Epithelial cell of esophagus (primary cell): ENCODE measurements around the gene AKNA.
A peak's percentile ranks its signal among the peaks of the same experiment; 100 is the strongest.

Experiments
- DNase-seq: peaks from one replicate; pipeline ENCODE4 v3.0.0; 2010; ENCODE audit warnings: low read depth
- H3K4me3 ChIP-seq: 2 replicates; pipeline ENCODE4 v1.5.1; 2011; ENCODE audit warnings: mild to moderate bottlenecking, low read length, control low read depth
- TF ChIP-seq, protein P1 (sequence below): IDR thresholded peaks from 2 replicates; pipeline ENCODE4 v1.5.1; 2011; ENCODE audit warnings: low read depth, mild to moderate bottlenecking, low read length, control low read depth, inconsistent platforms; ENCODE audit not compliant: insufficient read depth; ENCODE audit errors: missing control alignments

AKNA gene

DNA sequence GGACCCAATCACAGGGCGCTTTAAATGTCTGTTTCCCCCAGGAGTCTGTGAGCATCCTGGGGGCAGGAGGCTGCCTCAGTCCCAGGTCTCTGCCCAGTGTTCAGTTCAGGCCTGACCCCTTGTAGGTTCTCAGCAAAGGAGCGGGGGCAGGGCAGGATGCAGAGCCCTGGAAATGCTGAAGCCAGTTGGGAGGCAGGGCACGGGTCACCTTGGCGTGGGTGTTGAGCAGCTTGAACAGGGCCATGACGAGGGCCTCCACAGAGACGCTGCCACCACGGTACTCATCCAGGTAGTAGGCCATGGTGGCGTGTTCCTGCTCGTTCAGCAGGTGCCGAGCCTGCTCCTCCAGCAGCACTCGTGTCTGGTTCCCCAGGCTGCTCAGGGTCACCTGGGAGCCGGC is 36.3 kb upstream of the AKNA start:
- DNase-seq, result peak; percentile 21
- H3K4me3 ChIP-seq, result no peak overlapping the region
- TF ChIP-seq, protein P1, sequence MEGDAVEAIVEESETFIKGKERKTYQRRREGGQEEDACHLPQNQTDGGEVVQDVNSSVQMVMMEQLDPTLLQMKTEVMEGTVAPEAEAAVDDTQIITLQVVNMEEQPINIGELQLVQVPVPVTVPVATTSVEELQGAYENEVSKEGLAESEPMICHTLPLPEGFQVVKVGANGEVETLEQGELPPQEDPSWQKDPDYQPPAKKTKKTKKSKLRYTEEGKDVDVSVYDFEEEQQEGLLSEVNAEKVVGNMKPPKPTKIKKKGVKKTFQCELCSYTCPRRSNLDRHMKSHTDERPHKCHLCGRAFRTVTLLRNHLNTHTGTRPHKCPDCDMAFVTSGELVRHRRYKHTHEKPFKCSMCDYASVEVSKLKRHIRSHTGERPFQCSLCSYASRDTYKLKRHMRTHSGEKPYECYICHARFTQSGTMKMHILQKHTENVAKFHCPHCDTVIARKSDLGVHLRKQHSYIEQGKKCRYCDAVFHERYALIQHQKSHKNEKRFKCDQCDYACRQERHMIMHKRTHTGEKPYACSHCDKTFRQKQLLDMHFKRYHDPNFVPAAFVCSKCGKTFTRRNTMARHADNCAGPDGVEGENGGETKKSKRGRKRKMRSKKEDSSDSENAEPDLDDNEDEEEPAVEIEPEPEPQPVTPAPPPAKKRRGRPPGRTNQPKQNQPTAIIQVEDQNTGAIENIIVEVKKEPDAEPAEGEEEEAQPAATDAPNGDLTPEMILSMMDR, result no peak

DNA sequence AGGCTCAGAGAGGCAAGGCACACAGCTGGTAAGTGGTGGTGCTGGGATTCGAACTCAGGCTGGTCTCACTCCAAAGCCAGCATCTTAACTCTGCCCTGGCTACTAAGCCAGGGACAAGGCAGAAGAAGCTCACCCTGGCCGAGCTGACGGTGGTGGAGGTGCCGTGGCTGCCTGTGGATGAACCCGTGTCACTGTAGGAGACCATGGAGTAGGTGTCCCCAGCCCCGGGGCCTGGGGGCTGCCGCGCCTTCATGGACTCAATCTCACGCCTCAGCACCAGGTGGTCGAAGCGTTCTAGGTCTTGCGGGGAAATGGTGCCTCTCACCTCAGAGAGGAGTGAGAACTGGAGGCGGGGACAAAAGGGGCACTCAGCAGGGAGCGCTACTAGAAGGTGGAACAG is 35.4 kb upstream of the AKNA start:
- TF ChIP-seq, protein P1, result no peak
- DNase-seq, result no peak
- no peak overlapping the region for H3K4me3 ChIP-seq

DNA sequence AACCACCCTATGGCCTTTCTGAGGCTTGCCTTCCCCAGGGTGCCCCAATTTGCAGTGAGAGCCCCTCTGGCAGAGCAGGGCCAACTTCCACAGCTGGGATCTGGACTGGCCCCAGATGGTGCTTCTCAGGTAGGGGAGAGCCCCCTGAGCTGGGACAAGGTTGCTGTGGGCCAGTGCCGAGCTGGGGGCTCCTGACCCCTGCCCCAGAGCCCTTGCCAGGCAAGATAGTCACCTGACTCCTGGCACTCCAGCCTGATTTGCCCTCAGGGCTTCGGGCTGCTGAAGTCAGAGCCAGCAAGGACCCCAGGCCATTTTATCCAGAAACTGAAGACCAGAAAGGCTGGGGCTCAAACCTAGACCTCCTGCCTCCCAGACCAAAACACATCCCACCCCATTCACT is 33.4 kb upstream of the AKNA start:
- DNase-seq, result no peak
- TF ChIP-seq, protein P1, result no peak
- no peak overlapping the region for H3K4me3 ChIP-seq

DNA sequence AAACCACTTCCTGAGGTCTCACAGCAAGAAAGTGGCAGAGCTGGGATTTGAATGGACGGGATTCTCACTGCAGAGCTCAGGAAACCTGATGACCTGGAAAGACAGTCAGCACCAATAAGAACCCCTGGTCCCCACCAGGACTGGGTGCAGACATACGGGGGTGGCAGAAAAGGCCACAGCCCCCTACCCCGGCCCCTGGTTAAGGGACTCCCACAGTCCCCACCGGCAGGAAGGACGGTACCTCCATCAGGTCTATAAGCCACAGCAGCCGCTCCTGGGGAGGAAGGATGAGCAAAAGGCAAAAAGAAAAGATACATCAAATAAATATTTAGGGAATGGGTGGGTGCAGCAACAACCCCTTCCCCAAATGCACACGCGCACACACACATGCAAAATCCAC is 32.0 kb upstream of the AKNA start:
- TF ChIP-seq, protein P1, result no peak
- DNase-seq, result no peak
- H3K4me3 ChIP-seq, result no peak overlapping the region

DNA sequence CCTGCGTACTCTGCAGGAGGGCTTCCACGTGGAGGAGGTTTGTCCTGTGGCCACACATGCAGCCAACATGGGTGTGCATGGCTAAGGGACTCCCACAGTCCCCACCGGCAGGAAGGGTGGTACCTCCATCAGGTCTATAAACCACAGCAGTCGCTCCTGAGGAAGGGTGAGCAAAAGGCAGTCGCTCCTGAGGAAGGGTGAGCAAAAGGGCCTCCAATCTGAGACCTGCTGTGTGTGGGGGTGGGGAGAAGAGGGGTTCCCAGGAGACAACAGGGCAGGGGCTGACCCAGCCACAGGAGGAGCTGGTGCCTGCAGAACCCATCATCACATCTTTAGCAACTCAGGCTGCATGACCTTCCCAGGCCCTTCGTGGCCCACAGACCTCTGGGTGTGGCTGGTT is 30.3 kb upstream of the AKNA start:
- TF ChIP-seq, protein P1, result no peak
- no peak for DNase-seq

DNA sequence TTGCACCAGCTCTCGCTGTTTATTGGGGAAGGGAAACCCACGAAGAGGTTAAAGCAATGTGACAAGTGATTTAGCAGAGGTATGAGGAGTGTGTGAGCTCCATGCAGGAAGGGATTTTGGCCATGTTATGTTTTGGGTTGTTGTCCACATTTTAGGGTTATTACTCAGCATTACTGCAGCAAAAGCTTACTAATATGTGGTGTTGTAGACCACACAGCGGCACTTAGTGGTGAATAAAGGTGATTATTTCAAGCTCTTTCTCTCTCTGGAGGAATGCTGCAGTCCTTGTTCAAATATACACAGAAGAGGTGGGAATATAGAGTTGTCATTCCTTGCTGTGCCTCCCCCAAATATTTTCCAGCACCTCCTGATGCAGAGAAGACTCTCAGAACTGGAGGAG is 29.7 kb upstream of the AKNA start:
- DNase-seq, result peak; percentile 48
- TF ChIP-seq, protein P1, result no peak
- no peak overlapping the region for H3K4me3 ChIP-seq

More for the DNA sequence above, 30.3 kb upstream of the AKNA start:
- no peak overlapping the region for H3K4me3 ChIP-seq

DNA sequence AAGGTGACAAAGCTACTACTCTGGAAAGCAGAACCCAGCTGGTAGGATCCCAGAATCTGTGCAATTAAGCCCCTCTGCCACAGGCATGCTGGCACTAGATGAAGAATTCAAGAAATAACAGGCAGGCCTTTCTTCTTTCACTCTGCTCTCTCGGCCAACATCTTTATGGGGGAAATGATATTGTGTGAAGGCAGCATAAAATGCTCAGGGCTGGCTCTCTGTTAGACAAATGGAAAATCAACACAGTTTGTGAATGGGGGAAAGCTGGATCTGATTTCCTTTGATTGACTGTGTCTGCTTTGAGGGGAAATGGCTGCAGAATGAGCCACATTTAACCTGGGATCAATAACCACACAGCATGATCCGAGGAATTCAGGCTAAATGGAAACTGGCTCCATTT is 29.1 kb upstream of the AKNA start:
- H3K4me3 ChIP-seq, result no peak overlapping the region
- DNase-seq, result no peak
- TF ChIP-seq, protein P1, result no peak
